ENCODE measurements around the gene APP. TPM values are rescaled to one million over a fixed set of nuclear protein-coding genes. Genes with fewer than 3 reads are reported as not detected.

The APP gene
- total RNA-seq, 1 donor from 2014 or later, result 1,137 TPM

DNA sequence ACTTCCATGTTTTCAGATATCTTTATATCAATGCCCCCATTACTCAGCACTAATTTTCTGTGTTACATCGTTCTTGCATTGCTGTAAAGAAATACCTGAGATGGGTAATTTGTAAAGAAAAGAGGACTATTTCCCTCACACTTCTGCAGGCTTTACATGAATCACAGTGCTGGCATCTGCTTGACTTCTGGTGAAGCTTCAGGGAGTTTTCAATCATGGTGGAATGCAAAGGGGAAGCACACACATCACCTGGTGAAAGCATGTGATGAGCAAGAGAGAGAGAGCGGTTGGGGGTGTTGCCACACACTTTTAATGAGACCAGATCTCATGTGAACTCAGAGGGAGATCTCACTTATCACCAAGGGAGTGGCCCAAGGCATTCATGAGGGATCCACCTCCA is 14.9 kb upstream of the APP start:
- Mint-ChIP-seq H3K9me3 (ENCODE audit: unreplicated experiment) (no peaks in the 10 kb centered on the region), H3K4me1 (ENCODE audit: unreplicated experiment) (no peaks in the 10 kb centered on the region), H3K36me3 (ENCODE audit: low read depth, unreplicated experiment) (peaks cover 9% of the 10 kb centered on the region), H3K27me3 (ENCODE audit: unreplicated experiment) (no peaks in the 10 kb centered on the region), H3K4me3 (ENCODE audit: unreplicated experiment) (no peak overlapping the region), H3K27ac (ENCODE audit: unreplicated experiment) (no peak overlapping the region)
- no peak for DNase-seq (ENCODE audit: low spot score)
- TF ChIP-seq CTCF (IDR thresholded peaks at IDR 0.05; ENCODE audit: unreplicated experiment), result no peak

DNA sequence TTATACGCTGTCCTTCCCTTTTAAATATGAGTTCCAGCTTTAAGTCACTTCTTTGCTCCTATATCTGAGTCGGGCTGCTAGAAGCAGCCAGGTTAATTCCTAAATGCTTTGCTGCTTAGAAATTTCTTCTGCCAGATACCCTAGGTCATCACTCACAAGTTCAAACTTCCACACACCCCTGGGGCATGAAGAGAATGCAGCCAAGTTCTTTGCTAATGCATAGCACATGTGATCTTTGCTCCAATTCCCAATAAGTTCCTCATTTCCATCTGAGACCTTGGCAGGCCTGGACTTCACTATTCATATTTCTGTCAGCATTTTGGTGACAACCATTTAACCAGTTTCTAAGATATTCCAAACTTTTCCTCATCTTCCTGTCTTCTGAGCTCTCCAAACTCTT is 14.5 kb upstream of the APP start:
- no peaks in the 10 kb centered on the region for H3K9me3 Mint-ChIP-seq (ENCODE audit: unreplicated experiment)
- H3K4me1 Mint-ChIP-seq (ENCODE audit: unreplicated experiment), result no peaks in the 10 kb centered on the region
- no peak for TF ChIP-seq CTCF (IDR thresholded peaks at IDR 0.05; ENCODE audit: unreplicated experiment)
- H3K27me3 Mint-ChIP-seq (ENCODE audit: unreplicated experiment), result no peaks in the 10 kb centered on the region
- no peak for DNase-seq (ENCODE audit: low spot score)
- H3K27ac Mint-ChIP-seq (ENCODE audit: unreplicated experiment), result no peak overlapping the region
- no peak overlapping the region for H3K4me3 Mint-ChIP-seq (ENCODE audit: unreplicated experiment)
- peaks cover 9% of the 10 kb centered on the region for H3K36me3 Mint-ChIP-seq (ENCODE audit: low read depth, unreplicated experiment)

DNA sequence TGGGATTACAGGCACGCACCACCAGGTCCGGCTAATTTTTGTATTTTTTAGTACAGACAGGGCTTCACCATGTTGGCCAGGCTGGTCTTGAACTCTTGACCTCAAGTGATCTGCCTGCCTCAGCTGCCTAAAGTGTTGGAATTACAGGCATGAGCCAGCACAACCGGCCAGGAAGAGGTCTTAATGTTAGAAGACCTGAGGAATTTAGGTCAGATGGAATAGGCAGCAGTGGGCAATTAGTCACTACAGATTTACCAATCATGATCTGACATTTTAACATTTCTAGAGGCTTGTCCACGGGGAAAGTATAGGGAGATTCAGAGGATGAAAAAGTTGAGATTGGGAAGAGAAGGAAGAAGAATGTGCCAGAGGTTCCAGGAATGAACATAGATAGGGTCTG is 8.9 kb upstream of the APP start:
- H3K4me3 Mint-ChIP-seq (ENCODE audit: unreplicated experiment), result no peak overlapping the region
- no peak for TF ChIP-seq CTCF (IDR thresholded peaks at IDR 0.05; ENCODE audit: unreplicated experiment)
- peaks cover 5% of the 10 kb centered on the region for H3K36me3 Mint-ChIP-seq (ENCODE audit: low read depth, unreplicated experiment)
- no peaks in the 10 kb centered on the region for H3K27me3 Mint-ChIP-seq (ENCODE audit: unreplicated experiment)
- H3K4me1 Mint-ChIP-seq (ENCODE audit: unreplicated experiment), result no peaks in the 10 kb centered on the region
- H3K27ac Mint-ChIP-seq (ENCODE audit: unreplicated experiment), result no peak overlapping the region
- DNase-seq (ENCODE audit: low spot score), result no peak
- H3K9me3 Mint-ChIP-seq (ENCODE audit: unreplicated experiment), result no peaks in the 10 kb centered on the region

DNA sequence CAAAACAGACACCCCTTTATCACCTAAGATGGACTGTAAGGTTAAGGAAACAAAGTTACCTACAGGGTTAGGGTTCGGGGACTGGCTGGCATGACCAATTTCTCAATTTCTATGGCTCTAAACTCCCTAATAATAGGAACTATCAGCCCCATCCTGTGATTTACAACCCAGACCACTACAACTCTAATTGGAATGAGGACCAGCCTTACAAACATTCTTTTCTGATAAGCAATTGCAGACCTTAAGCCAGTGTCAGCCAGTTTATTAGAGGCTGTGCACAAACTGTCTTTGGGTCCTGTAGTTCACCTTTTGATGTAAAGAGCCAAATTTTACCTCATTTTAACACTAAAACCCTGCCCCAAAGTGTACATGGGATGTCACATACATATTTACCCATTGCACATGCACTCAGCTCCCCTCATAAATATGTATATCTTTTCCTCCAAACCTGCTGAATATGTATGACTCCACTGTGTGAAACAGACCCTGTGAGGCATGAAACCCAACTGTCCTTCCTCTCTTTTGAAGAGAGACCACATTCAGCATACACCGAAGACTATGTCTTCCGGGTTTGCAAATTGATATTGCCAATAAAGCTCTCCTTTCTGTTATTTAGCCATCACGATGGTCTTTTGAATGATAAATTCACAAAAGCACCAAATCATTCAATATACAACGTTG is 7.3 kb upstream of the APP start:
- Mint-ChIP-seq H3K4me3 (ENCODE audit: unreplicated experiment) (no peak overlapping the region), H3K9me3 (ENCODE audit: unreplicated experiment) (no peaks in the 10 kb centered on the region), H3K36me3 (ENCODE audit: low read depth, unreplicated experiment) (no peaks in the 10 kb centered on the region), H3K4me1 (ENCODE audit: unreplicated experiment) (peaks cover 9% of the 10 kb centered on the region), H3K27me3 (ENCODE audit: unreplicated experiment) (no peaks in the 10 kb centered on the region), H3K27ac (ENCODE audit: unreplicated experiment) (no peak overlapping the region)
- no peak for DNase-seq (ENCODE audit: low spot score)
- TF ChIP-seq CTCF (IDR thresholded peaks at IDR 0.05; ENCODE audit: unreplicated experiment), result no peak

DNA sequence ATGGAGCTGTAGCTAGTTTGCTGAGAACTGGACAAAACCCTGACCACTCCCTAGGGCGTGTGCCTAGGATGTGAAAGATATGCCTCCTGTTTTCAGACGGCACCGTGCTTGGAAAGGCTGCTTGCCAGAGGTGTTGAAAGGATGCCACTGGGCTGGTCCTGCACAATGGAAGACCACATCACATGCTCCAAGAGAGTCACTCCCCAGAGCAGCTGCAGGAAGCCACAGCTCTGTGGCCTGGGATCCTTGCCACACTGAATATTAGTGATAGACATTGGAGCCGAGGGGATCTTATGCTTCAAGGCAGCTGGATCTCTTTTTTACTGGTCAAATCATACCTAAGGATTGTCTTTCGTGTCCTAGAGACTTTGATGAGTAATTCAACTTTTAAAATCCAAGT is 6.6 kb upstream of the APP start:
- H3K27me3 Mint-ChIP-seq (ENCODE audit: unreplicated experiment), result no peaks in the 10 kb centered on the region

More for the DNA sequence above, 6.6 kb upstream of the APP start:
- Mint-ChIP-seq H3K4me3 (ENCODE audit: unreplicated experiment) (no peak overlapping the region), H3K36me3 (ENCODE audit: low read depth, unreplicated experiment) (no peaks in the 10 kb centered on the region), H3K27ac (ENCODE audit: unreplicated experiment) (no peak overlapping the region), H3K4me1 (ENCODE audit: unreplicated experiment) (peaks cover 9% of the 10 kb centered on the region), H3K9me3 (ENCODE audit: unreplicated experiment) (no peaks in the 10 kb centered on the region)
- DNase-seq (ENCODE audit: low spot score), result no peak
- TF ChIP-seq CTCF (IDR thresholded peaks at IDR 0.05; ENCODE audit: unreplicated experiment), result no peak
